B cell (primary cell): ENCODE measurements around the gene NPAS2. TPM values are rescaled to one million over a fixed set of nuclear protein-coding genes. Genes with fewer than 3 reads are reported as not detected.

Experiments
- ATAC-seq: fragments of 200-7000 bp; cut with Tn5 transposase; one replicate; pipeline ENCODE4 v1.10.0; 2021; ENCODE audit warnings: low read depth, mild to moderate bottlenecking, moderate number of reproducible peaks, moderate library complexity
- CTCF ChIA-PET: fragments of 350-600 bp; sonication (Branson Sonifier 250); formaldehyde crosslinking; loops from one replicate; lab custom pipeline; 2021; ENCODE audit warnings: antibody characterized with exemption, inconsistent platforms; lab: Charles Lee
- POLR2A ChIA-PET: fragments of 350-600 bp; sonication (Branson Sonifier 250); formaldehyde crosslinking; loops from one replicate; lab custom pipeline; 2021; ENCODE audit warnings: antibody characterized with exemption; lab: Charles Lee
- DNase-seq: peaks from one replicate; pipeline ENCODE4 v3.0.0; 2013
- H2AFZ ChIP-seq: 2 replicates; pipeline ENCODE4 v1.6.1; 2012; ENCODE audit warnings: mild to moderate bottlenecking, low read depth, low read length; ENCODE audit not compliant: insufficient read depth, poor library complexity, severe bottlenecking
- H3K27ac ChIP-seq, 2 donors: 1 replicate in 1 of 2; 2 replicates in 1 of 2; pipeline ENCODE4 v1.5.1; 2012 to 2013; ENCODE audit warnings: low read length in 2 of 2, mild to moderate bottlenecking in 2 of 2, moderate library complexity in 1 of 2
- H3K27me3 ChIP-seq, 4 experiments: fragments of 200-600 bp in 1 of 4; sonication (generic) in 1 of 4; replicated peaks in 1 of 4; 1 replicate in 2 of 4; 2 replicates in 2 of 4; pipeline versions ENCODE4 v1.6.1 to v1.7.0; 2013 to 2016; ENCODE audit warnings: low read length in 3 of 4, mild to moderate bottlenecking in 2 of 4, mixed read lengths in 1 of 4, moderate library complexity in 1 of 4; ENCODE audit not compliant: insufficient read depth in 4 of 4, control insufficient read depth in 3 of 4; ENCODE audit errors: control extremely low read depth in 1 of 4
- H3K36me3 ChIP-seq, 2 experiments: replicated peaks in 1 of 2; 1 replicate in 1 of 2; 2 replicates in 1 of 2; pipeline versions ENCODE4 v1.6.1 to v1.7.1; 2013; ENCODE audit warnings: low read length in 1 of 2; ENCODE audit not compliant: insufficient read depth in 2 of 2, control insufficient read depth in 1 of 2; ENCODE audit errors: control extremely low read depth in 1 of 2, extremely low read depth in 1 of 2
- H3K4me1 ChIP-seq, 2 donors: fragments of 200-600 bp in 1 of 2; sonication (generic) in 1 of 2; 1 replicate in 1 of 2; 2 replicates in 1 of 2; pipeline versions ENCODE4 v1.5.1 to v1.6.1; 2013 to 2017; ENCODE audit warnings: low read length in 2 of 2; ENCODE audit not compliant: control insufficient read depth in 2 of 2, insufficient read depth in 2 of 2
- H3K4me2 ChIP-seq: replicated peaks from 2 replicates; pipeline ENCODE3; 2012; ENCODE audit warnings: mild to moderate bottlenecking, low read depth, low read length; ENCODE audit not compliant: poor library complexity, severe bottlenecking
- H3K4me3 ChIP-seq, 5 experiments: fragments of 200-600 bp in 1 of 5; sonication (generic) in 1 of 5; 1 replicate in 3 of 5; 2 replicates in 2 of 5; pipeline versions ENCODE4 v1.5.1 to v1.7.0; 2011 to 2016; ENCODE audit warnings: low read length in 4 of 5, mild to moderate bottlenecking in 4 of 5, low read depth in 2 of 5, control low read depth in 1 of 5, moderate library complexity in 1 of 5; ENCODE audit not compliant: insufficient read depth in 1 of 5; ENCODE audit errors: control extremely low read depth in 1 of 5, extremely low read depth in 1 of 5
- H3K79me2 ChIP-seq: fragments of 200-600 bp; sonication (generic); one replicate; pipeline ENCODE4 v1.6.0; 2016; ENCODE audit warnings: low read length; ENCODE audit not compliant: control insufficient read depth, insufficient read depth
- H3K9ac ChIP-seq: fragments of 200-600 bp; sonication (generic); 2 replicates; pipeline ENCODE4 v1.6.1; 2017; ENCODE audit warnings: mild to moderate bottlenecking, low read length, moderate library complexity
- H3K9me3 ChIP-seq, 3 donors: one replicate each; pipeline versions ENCODE4 v1.6.1 to v1.7.1; 2013; ENCODE audit warnings: low read length in 2 of 3; ENCODE audit not compliant: control insufficient read depth in 2 of 3, insufficient read depth in 1 of 3; ENCODE audit errors: control extremely low read depth in 1 of 3
- H4K20me1 ChIP-seq: 2 replicates; pipeline ENCODE4 v1.6.0; 2012; ENCODE audit warnings: mild to moderate bottlenecking, low read length; ENCODE audit not compliant: insufficient read depth, control insufficient read depth, poor library complexity, severe bottlenecking
- H3K27ac Mint-ChIP-seq: one replicate; pipeline ENCODE4 v1.8.0; 2021; ENCODE audit warnings: mixed read lengths
- H3K27me3 Mint-ChIP-seq: one replicate; pipeline ENCODE4 v1.8.0; 2021; ENCODE audit warnings: mixed read lengths
- H3K4me1 Mint-ChIP-seq: one replicate; pipeline ENCODE4 v1.8.0; 2021; ENCODE audit warnings: mixed read lengths
- H3K4me3 Mint-ChIP-seq: one replicate; pipeline ENCODE4 v1.8.0; 2021; ENCODE audit warnings: mixed read lengths
- H3K9me3 Mint-ChIP-seq: one replicate; pipeline ENCODE4 v1.8.0; 2022; ENCODE audit warnings: mixed read lengths; ENCODE audit not compliant: insufficient read depth
- CTCF ChIP-seq: fragments of 200-600 bp; IDR thresholded peaks from one replicate; pipeline ENCODE4 v1.8.0; 2022; ENCODE audit warnings: antibody characterized with exemption, mild to moderate bottlenecking
- EZH2 ChIP-seq: IDR thresholded peaks from 2 replicates; pipeline ENCODE4 v1.6.1; 2012; ENCODE audit warnings: borderline replicate concordance, low read depth, mild to moderate bottlenecking, moderate library complexity, low read length; ENCODE audit not compliant: insufficient read depth, poor library complexity, severe bottlenecking
- WGBS: methylation state at CpG from one replicate; pipeline ENCODE4 v1.1.5; 2013; ENCODE audit warnings: missing lambda C conversion rate; ENCODE audit not compliant: insufficient coverage; 5-methylcytosine and 5-hydroxymethylcytosine counted together
- intact Hi-C: fragments of 100-400 bp; cut with micrococcal nuclease; formaldehyde crosslinking; loops from one replicate; pipeline ENCODE4 v1.10.0; 2022
- polyA plus RNA-seq: library from polyadenylated mRNA; depleted of rRNA; stranded (reverse); fragments of >200 nt; gene quantifications from 2 replicates; pipeline ENCODE4 v1.2.3, GENCODE V29; 2012
- total RNA-seq, 2 donors: library from RNA; stranded (reverse); fragments of 120-200 nt in 1 of 2; gene quantifications; 1 replicate in 1 of 2; 2 replicates in 1 of 2; pipeline versions ENCODE4 v1.2.3 to v1.2.4, GENCODE V29; 2013 to 2022

NPAS2 gene
- total and polyA plus RNA-seq, 2 donors (not counting 1 experiment from before 2014, with no cell fraction given), result not detected

GRCh38 chr2:100921685-100922161 lies 101.8 kb downstream of the NPAS2 start:
- Mint-ChIP-seq H3K27ac (no peak overlapping the region), H3K4me3 (no peak overlapping the region), H3K27me3 (peaks cover 6% of the 10 kb centered on the region), H3K9me3 (no peaks in the 10 kb centered on the region), H3K4me1 (no peaks in the 10 kb centered on the region)
- no peaks in the 10 kb centered on the region for H3K79me2 ChIP-seq
- H3K4me3 ChIP-seq, result no peak overlapping the region
- 69% methylated on average over 4 of the region's 6 CpGs for WGBS
- no peak overlapping the region for H3K27ac ChIP-seq
- no peaks in the 10 kb centered on the region for H3K36me3 ChIP-seq
- intact Hi-C loops, result no loop called here
- ChIA-PET CTCF (no interaction called here), POLR2A (no interaction called here)
- H3K9me3 ChIP-seq, result peaks cover 0 to 4% (median 0%) of the 10 kb centered on the region in 3 donors
- TF ChIP-seq CTCF, result no peak
- no peak for TF ChIP-seq EZH2
- no peak overlapping the region for H3K9ac ChIP-seq
- DNase-seq, result no peak
- no peaks in the 10 kb centered on the region for H4K20me1 ChIP-seq
- no peak overlapping the region for H2AFZ ChIP-seq
- no peak for ATAC-seq
- H3K4me2 ChIP-seq, result no peak overlapping the region
- H3K4me1 ChIP-seq, result no peaks in the 10 kb centered on the region
- H3K27me3 ChIP-seq, result no peaks in the 10 kb centered on the region

GRCh38 chr2:100923461-100924060 lies 103.6 kb downstream of the NPAS2 start:
- H3K27me3 ChIP-seq, result no peaks in the 10 kb centered on the region
- DNase-seq (no peak), ATAC-seq (no peak)
- Mint-ChIP-seq H3K4me1 (no peaks in the 10 kb centered on the region), H3K4me3 (no peak overlapping the region), H3K27ac (no peak overlapping the region), H3K27me3 (peaks cover 10% of the 10 kb centered on the region), H3K9me3 (no peaks in the 10 kb centered on the region)
- TF ChIP-seq EZH2 (no peak), CTCF (no peak)
- CTCF ChIA-PET, result no interaction called here
- POLR2A ChIA-PET, result no interaction called here
- no peaks in the 10 kb centered on the region for H3K36me3 ChIP-seq
- H3K79me2 ChIP-seq, result no peaks in the 10 kb centered on the region
- peaks cover 0 to 4% (median 0%) of the 10 kb centered on the region in 3 donors for H3K9me3 ChIP-seq
- no peak overlapping the region for H3K4me3 ChIP-seq
- H3K4me2 ChIP-seq, result no peak overlapping the region
- H3K9ac ChIP-seq, result no peak overlapping the region
- intact Hi-C loops, result no loop called here
- WGBS, result 91% methylated on average over 7 of the region's 9 CpGs
- H3K4me1 ChIP-seq, result no peaks in the 10 kb centered on the region
- H2AFZ ChIP-seq, result no peak overlapping the region
- no peak overlapping the region for H3K27ac ChIP-seq
- H4K20me1 ChIP-seq, result no peaks in the 10 kb centered on the region
